Gastrocnemius medialis (tissue), 4 donors: Measurements from ENCODE around the gene ZFR. TPM values are rescaled to one million over a fixed set of nuclear protein-coding genes. Genes with fewer than 3 reads are reported as not detected.

Experiments
- ATAC-seq, 2 donors: fragments of 150-250 bp; one replicate each; pipeline ENCODE4 v1.9.1; 2016
- DNase-seq, 2 donors: peaks; one replicate each; pipeline ENCODE4 v3.0.0-alpha.2; 2019
- H3K27ac ChIP-seq, 4 donors: fragments of 200-600 bp; sonication (generic); 1 replicate in 1 of 4; 2 replicates in 3 of 4; pipeline ENCODE4 v1.5.1; 2016 to 2018; ENCODE audit warnings: mild to moderate bottlenecking in 2 of 4, moderate library complexity in 1 of 4
- H3K27me3 ChIP-seq, 3 donors: fragments of 200-600 bp; sonication (generic) in 2 of 3; 1 replicate in 1 of 3; 2 replicates in 2 of 3; pipeline versions ENCODE4 v1.5.1 to v1.6.0; 2016 to 2019; ENCODE audit warnings: mild to moderate bottlenecking in 1 of 3, moderate library complexity in 1 of 3
- H3K36me3 ChIP-seq, 2 donors: fragments of 200-600 bp; sonication (generic) in 1 of 2; one replicate each; pipeline ENCODE4 v1.5.1; 2017 to 2018
- H3K4me1 ChIP-seq, 2 donors: fragments of 200-600 bp; sonication (generic) in 1 of 2; one replicate each; pipeline ENCODE4 v1.5.1; 2016 to 2017; ENCODE audit warnings: mild to moderate bottlenecking in 2 of 2
- H3K4me3 ChIP-seq, 4 donors: fragments of 200-600 bp; sonication (generic) in 3 of 4; 1 replicate in 1 of 4; 2 replicates in 3 of 4; pipeline ENCODE4 v1.5.1; 2016 to 2019; ENCODE audit warnings: mild to moderate bottlenecking in 2 of 4
- H3K9me3 ChIP-seq, 3 donors: fragments of 200-600 bp; sonication (generic) in 2 of 3; 1 replicate in 1 of 3; 2 replicates in 2 of 3; pipeline ENCODE4 v1.5.1; 2016 to 2019
- CTCF ChIP-seq, 5 experiments: fragments of 450-650 bp in 3 of 5; fragments of 200-600 bp in 2 of 5; sonication (generic) in 2 of 5; IDR thresholded peaks in 4 of 5; conservative IDR thresholded peaks in 1 of 5; 1 replicate in 4 of 5; 2 replicates in 1 of 5; pipeline ENCODE4 v1.5.1; 2016 to 2019; ENCODE audit warnings: antibody characterized with exemption in 5 of 5, mild to moderate bottlenecking in 3 of 5, moderate library complexity in 3 of 5
- POLR2A ChIP-seq, 2 donors: fragments of 450-650 bp; IDR thresholded peaks; one replicate each; pipeline ENCODE4 v1.6.1; 2017; ENCODE audit warnings: antibody characterized with exemption in 2 of 2, mild to moderate bottlenecking in 2 of 2, moderate library complexity in 2 of 2
- in situ Hi-C, 4 donors: fragments of 200-750 bp; cut with MboI; loops; one replicate each; pipeline versions ENCODE4 v1.15.0 to v1.8.0; 2017; ENCODE audit warnings: low sequenced_read_pairs in 4 of 4
- intact Hi-C: fragments of 100-400 bp; cut with DNase I; formaldehyde crosslinking; loops from one replicate; pipeline ENCODE4 v1.15.1; 2023; ENCODE audit warnings: low total_unique reads
- total RNA-seq, 4 donors: library from RNA; depleted of rRNA; stranded (reverse); fragments of >200 nt; gene quantifications; one replicate each; pipeline versions ENCODE4 v1.1.0 to v1.2.3, GENCODE V29; 2016

ZFR gene
- total RNA-seq, 4 donors from 2014 or later, result 84.0 to 109 (median 89.4) TPM

GRCh38 chr5:32475334-32476097 is 31.0 kb upstream of the ZFR start:
- Histone ChIP-seq H3K27me3 (no peaks in the 10 kb centered on the region), H3K4me3 (no peak overlapping the region), H3K4me1 (no peaks in the 10 kb centered on the region), H3K36me3 (no peaks in the 10 kb centered on the region), H3K9me3 (no peaks in the 10 kb centered on the region), H3K27ac (no peak overlapping the region)
- in situ Hi-C loops (no loop called here), intact Hi-C loops (no loop called here)
- DNase-seq, result no peak
- no peak for ATAC-seq
- TF ChIP-seq POLR2A (IDR thresholded peaks at IDR 0.05) (no peak), CTCF (IDR thresholded peaks at IDR 0.05 in 4 of 5, conservative IDR thresholded peaks at IDR 0.05 in 1 of 5) (no peak)

GRCh38 chr5:32474209-32474854 is 29.8 kb upstream of the ZFR start:
- intact Hi-C loops, result no loop called here
- ATAC-seq (no peak), DNase-seq (no peak)
- in situ Hi-C loops, result no loop called here
- H3K4me3 ChIP-seq, result no peak overlapping the region
- H3K27ac ChIP-seq, result no peak overlapping the region
- H3K4me1 ChIP-seq, result no peaks in the 10 kb centered on the region
- H3K36me3 ChIP-seq, result no peaks in the 10 kb centered on the region
- H3K9me3 ChIP-seq, result no peaks in the 10 kb centered on the region
- no peaks in the 10 kb centered on the region for H3K27me3 ChIP-seq
- TF ChIP-seq CTCF (IDR thresholded peaks at IDR 0.05 in 4 of 5, conservative IDR thresholded peaks at IDR 0.05 in 1 of 5) (no peak), POLR2A (IDR thresholded peaks at IDR 0.05) (no peak)

GRCh38 chr5:32473072-32473471 is 28.5 kb upstream of the ZFR start:
- intact Hi-C loops, result no loop called here
- TF ChIP-seq POLR2A (IDR thresholded peaks at IDR 0.05) (no peak), CTCF (IDR thresholded peaks at IDR 0.05 in 4 of 5, conservative IDR thresholded peaks at IDR 0.05 in 1 of 5) (no peak)

GRCh38 chr5:32471784-32472183 is 27.2 kb upstream of the ZFR start:
- no peak for TF ChIP-seq POLR2A (IDR thresholded peaks at IDR 0.05)
- no peak for TF ChIP-seq CTCF (IDR thresholded peaks at IDR 0.05 in 4 of 5, conservative IDR thresholded peaks at IDR 0.05 in 1 of 5)
- Histone ChIP-seq H3K36me3 (no peaks in the 10 kb centered on the region), H3K4me1 (no peaks in the 10 kb centered on the region), H3K9me3 (no peaks in the 10 kb centered on the region), H3K4me3 (no peak overlapping the region), H3K27me3 (no peaks in the 10 kb centered on the region), H3K27ac (no peak overlapping the region)
- intact Hi-C loops, result no loop called here
- ATAC-seq (no peak), DNase-seq (no peak)
- in situ Hi-C loops, result no loop called here

More at GRCh38 chr5:32473072-32473471, 28.5 kb upstream of the ZFR start:
- Histone ChIP-seq H3K9me3 (no peaks in the 10 kb centered on the region), H3K4me1 (no peaks in the 10 kb centered on the region), H3K36me3 (no peaks in the 10 kb centered on the region), H3K27me3 (no peaks in the 10 kb centered on the region), H3K4me3 (no peak overlapping the region), H3K27ac (no peak overlapping the region)
- DNase-seq, result no peak
- in situ Hi-C loops, result no loop called here
- no peak for ATAC-seq
